CD4-positive, alpha-beta T cell treated with Interferon gamma for 1 hour (primary cell): ENCODE data around the gene MED15.

Experiments used
- DNase-seq: peaks from one replicate; pipeline ENCODE4 v3.0.0-alpha.2; 2020

The MED15 gene

GRCh38 chr22:20511578-20512229 lies 4.3 kb downstream of the MED15 start:
- no peak for DNase-seq

- DNase-seq: no peak
Measured at GRCh38 chr22:20514658-20515406, 7.4 kb downstream of the MED15 start.

- no peak for DNase-seq
Measured at GRCh38 chr22:20516399-20516798, 9.0 kb downstream of the MED15 start.

- no peak for DNase-seq
Measured at GRCh38 chr22:20517422-20517821, 10.0 kb downstream of the MED15 start.

GRCh38 chr22:20517841-20518592 lies 10.6 kb downstream of the MED15 start:
- no peak for DNase-seq

GRCh38 chr22:20519558-20519957 lies 12.1 kb downstream of the MED15 start:
- no peak for DNase-seq

- no peak for DNase-seq
Measured at GRCh38 chr22:20520093-20520511, 12.7 kb downstream of the MED15 start.

- DNase-seq: no peak
Measured at GRCh38 chr22:20522134-20523004, 15.0 kb downstream of the MED15 start.

GRCh38 chr22:20523086-20523983 lies 15.9 kb downstream of the MED15 start:
- DNase-seq: no peak

- no peak for DNase-seq
Measured at GRCh38 chr22:20524004-20524481, 16.6 kb downstream of the MED15 start.

GRCh38 chr22:20525048-20525447 lies 17.6 kb downstream of the MED15 start:
- no peak for DNase-seq

- DNase-seq: no peak
Measured at GRCh38 chr22:20526305-20526627, 18.9 kb downstream of the MED15 start.

GRCh38 chr22:20526628-20527355 lies 19.4 kb downstream of the MED15 start:
- DNase-seq: no peak

- DNase-seq: no peak
Measured at GRCh38 chr22:20528405-20528978, 21.1 kb downstream of the MED15 start.

- no peak for DNase-seq
Measured at GRCh38 chr22:20530368-20531153, 23.2 kb downstream of the MED15 start.

GRCh38 chr22:20531154-20531403 lies 23.7 kb downstream of the MED15 start:
- no peak for DNase-seq

- DNase-seq: no peak
Measured at GRCh38 chr22:20531404-20532201, 24.2 kb downstream of the MED15 start.

GRCh38 chr22:20532256-20532993 lies 25.0 kb downstream of the MED15 start:
- DNase-seq: no peak
